Memory B cell (primary cell): Measurements from ENCODE around the gene TMEM215.
"Not testable (repeated sequence)": the region's sequence is repeated elsewhere in the genome, so short reads cannot be mapped to it uniquely, and the experiment has no call there.

Experiments used
- ATAC-seq: fragments of 150-1000 bp; cut with Tn5 transposase; 2 replicates; pipeline ENCODE4 v1.10.0; 2021; ENCODE audit warnings: low read depth, mild to moderate bottlenecking, moderate library complexity
- DNase-seq, 2 donors: peaks; one replicate each; pipeline ENCODE4 v3.0.0; 2022; ENCODE audit warnings: low spot score in 2 of 2
- H3K27ac Mint-ChIP-seq: one replicate; pipeline ENCODE4 v1.8.0; 2022; ENCODE audit warnings: mild to moderate bottlenecking, moderate library complexity, mixed read lengths
- H3K27me3 Mint-ChIP-seq: one replicate; pipeline ENCODE4 v1.8.0; 2022; ENCODE audit warnings: mixed read lengths
- H3K36me3 Mint-ChIP-seq: one replicate; pipeline ENCODE4 v1.8.0; 2022; ENCODE audit warnings: mild to moderate bottlenecking, mixed read lengths
- H3K4me1 Mint-ChIP-seq: one replicate; pipeline ENCODE4 v1.8.0; 2022; ENCODE audit warnings: mixed read lengths
- H3K4me3 Mint-ChIP-seq: one replicate; pipeline ENCODE4 v1.8.0; 2022; ENCODE audit warnings: mild to moderate bottlenecking, moderate library complexity, mixed read lengths
- H3K9me3 Mint-ChIP-seq: one replicate; pipeline ENCODE4 v1.8.0; 2022; ENCODE audit warnings: mixed read lengths

TMEM215 gene, protein sequence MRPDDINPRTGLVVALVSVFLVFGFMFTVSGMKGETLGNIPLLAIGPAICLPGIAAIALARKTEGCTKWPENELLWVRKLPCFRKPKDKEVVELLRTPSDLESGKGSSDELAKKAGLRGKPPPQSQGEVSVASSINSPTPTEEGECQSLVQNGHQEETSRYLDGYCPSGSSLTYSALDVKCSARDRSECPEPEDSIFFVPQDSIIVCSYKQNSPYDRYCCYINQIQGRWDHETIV

DNA sequence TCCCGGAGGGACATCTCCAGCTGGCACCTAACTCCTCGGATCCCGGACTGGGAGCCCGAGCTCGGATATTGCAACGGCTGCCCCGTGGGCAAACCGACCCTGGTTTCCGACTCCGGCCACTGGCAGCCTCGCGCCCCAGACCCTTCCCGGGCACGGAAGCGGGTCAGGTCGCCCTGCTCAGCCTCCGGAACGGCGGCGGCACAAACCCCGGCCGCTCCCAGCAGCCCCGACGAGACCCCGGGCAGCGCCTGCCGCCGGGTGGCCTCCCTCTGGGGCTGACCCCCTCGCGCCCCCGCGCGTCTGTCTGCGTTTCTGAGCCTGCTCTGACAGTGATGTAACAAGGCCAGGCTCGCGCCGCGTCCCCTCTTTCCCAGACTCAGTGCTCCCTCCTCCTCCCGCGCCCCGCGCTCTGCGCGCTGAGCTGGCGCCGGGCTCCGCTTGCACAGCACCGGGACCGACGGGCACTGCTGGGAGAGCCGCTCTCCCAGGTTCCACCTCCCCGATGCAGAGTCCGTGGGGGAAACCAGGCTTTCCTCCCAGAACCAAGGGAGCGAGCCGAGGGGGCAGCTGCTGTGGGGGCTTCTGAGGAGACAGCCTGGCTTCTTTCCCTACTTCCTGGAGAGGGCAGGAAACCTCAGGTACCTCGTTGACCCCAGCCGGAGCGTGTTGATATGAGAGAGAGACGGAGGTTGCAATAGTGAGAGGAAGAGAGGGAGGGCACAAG lies at the start of gene TMEM215:
Gene TMEM215 (plus strand): TSS at position 373 of the 724 bp plus-strand sequence. CDS start 644 bp downstream, outside the sequence.
- no peak for ATAC-seq

DNA sequence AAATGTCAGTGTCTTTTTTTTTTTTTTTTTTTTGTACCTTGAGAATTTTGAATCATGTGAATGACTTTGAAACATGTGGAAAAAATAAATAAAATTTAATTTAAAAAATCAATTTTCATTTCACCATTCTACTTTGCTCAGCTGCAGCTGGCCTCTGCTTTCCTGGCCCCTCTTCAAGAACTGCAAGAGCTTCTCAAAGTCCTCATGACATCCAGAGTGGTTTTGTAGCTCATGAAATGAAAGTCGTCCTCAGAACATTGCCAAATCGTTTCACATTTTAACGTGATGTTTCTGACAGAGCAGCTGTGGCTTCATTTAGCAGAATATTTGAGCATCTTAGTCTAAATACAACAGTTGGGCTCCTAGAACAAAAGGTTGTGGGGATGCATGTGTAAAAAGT lies 47.9 kb upstream of the TMEM215 start:
- peaks cover 2% of the 10 kb centered on the region for H3K27me3 Mint-ChIP-seq
- H3K9me3 Mint-ChIP-seq, result no peaks in the 10 kb centered on the region
- H3K4me1 Mint-ChIP-seq, result no peaks in the 10 kb centered on the region
- H3K27ac Mint-ChIP-seq, result no peak overlapping the region
- no peak for DNase-seq
- no peak for ATAC-seq
- H3K36me3 Mint-ChIP-seq, result no peaks in the 10 kb centered on the region
- H3K4me3 Mint-ChIP-seq, result no peak overlapping the region

More for the DNA sequence above, at the start of gene TMEM215:
- Mint-ChIP-seq H3K36me3 (no peaks in the 10 kb centered on the region), H3K27me3 (peaks cover 24% of the 10 kb centered on the region), H3K4me3 (no peak within 1 kb of the TSS), H3K27ac (no peak within 1 kb of the TSS), H3K9me3 (no peaks in the 10 kb centered on the region), H3K4me1 (peaks cover 3% of the 10 kb centered on the region)
- DNase-seq, result no peak

DNA sequence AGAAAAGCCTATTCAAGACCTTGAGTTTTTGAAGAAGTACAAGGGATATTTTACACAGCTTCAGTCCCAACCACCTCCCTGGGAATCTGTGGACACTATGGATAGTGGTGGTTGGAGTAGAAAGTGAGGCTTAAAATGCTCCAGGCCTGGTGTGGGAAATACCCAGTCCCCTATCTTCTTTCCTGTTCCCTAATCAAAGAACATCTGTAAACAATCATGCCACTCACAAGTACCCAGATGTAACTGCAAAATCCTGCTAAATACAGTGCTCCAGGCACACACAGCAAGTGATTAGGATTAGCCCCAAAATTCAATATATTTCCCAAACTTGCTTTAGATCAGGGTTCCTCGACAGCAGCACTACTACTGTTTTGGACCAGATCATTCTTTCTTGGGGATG lies 46.0 kb upstream of the TMEM215 start:
- no peak for DNase-seq
- Mint-ChIP-seq H3K27me3 (peaks cover 2% of the 10 kb centered on the region), H3K27ac (no peak overlapping the region), H3K4me3 (no peak overlapping the region), H3K4me1 (no peaks in the 10 kb centered on the region), H3K9me3 (no peaks in the 10 kb centered on the region), H3K36me3 (no peaks in the 10 kb centered on the region)
- no peak for ATAC-seq

DNA sequence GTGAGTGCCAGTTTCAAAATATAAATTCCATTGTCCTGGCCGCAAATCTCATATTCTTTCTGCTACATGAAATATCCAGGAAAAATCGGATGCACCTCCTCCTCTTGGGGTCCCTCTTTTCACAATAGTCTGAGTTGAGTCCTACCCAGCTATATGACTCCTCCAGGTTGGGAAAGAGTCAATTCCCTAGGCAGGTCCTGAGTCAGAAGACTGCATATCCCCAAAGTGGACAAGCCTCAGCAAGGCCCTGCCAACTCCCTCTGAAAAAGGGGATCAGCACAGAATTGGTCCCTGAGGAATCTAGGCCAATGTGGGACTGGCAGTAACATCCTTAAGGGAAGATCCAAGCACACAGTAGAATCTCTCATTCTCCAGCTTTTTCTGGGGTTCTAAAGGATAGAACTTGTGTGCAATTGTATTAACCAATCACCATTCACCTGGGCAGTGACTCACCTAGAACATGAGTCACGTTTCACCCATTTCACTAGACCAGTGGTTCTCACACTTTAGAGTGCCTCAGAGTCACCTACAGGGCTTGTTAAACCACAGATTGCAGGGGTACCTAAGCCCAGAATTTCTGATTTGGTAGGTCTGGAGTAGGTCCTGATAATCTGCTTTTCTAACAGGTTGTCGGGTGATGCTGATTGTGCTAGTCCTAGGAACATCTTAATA lies 44.7 kb upstream of the TMEM215 start:
- H3K4me1 Mint-ChIP-seq, result no peaks in the 10 kb centered on the region
- no peak overlapping the region for H3K4me3 Mint-ChIP-seq
- H3K36me3 Mint-ChIP-seq, result no peaks in the 10 kb centered on the region
- ATAC-seq (no peak), DNase-seq (no peak)
- no peak overlapping the region for H3K27ac Mint-ChIP-seq
- H3K9me3 Mint-ChIP-seq, result peaks cover 7% of the 10 kb centered on the region
- peaks cover 2% of the 10 kb centered on the region for H3K27me3 Mint-ChIP-seq

DNA sequence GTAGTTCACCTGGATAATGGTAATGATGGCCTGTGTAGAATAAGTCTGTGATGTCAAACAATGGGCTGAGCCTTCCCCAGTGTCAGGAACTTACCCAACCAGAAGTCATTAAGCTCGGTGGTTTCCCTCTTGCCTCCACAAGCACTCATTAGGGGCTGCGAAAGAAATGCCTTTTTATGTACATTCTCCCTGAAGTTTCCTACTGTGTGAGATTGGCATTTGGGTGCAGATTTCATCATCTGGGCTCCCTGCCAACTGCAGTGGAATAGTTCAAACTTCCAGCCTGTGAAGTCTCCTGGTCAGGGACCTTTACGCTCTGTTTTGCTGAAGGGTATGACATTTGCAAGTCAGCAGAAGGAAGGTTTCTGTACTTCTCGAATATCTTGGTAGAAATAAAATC lies 41.6 kb upstream of the TMEM215 start:
- DNase-seq (no peak), ATAC-seq (no peak)
- H3K36me3 Mint-ChIP-seq, result no peaks in the 10 kb centered on the region
- H3K4me1 Mint-ChIP-seq, result no peaks in the 10 kb centered on the region
- no peak overlapping the region for H3K4me3 Mint-ChIP-seq
- H3K9me3 Mint-ChIP-seq, result peaks cover 10% of the 10 kb centered on the region
- no peaks in the 10 kb centered on the region for H3K27me3 Mint-ChIP-seq
- H3K27ac Mint-ChIP-seq, result no peak overlapping the region

DNA sequence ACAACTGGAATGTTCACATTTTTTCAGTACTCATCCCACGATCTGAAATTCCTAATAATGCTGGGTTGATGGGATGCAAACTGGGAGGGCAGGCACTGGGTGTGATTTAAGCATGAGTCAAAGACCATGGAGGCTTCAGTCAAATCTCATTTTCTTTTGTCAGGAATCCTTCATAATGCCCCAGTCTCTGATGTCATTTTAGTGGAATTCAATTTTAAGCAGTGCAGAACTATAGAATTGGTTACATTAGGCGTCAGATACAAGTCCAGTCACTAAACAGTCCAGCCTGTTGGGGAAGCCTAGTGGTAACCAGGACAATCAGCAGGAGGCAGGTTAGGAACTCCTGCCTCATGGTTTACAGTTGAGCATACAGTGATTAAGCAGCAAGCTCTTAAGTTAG lies 41.0 kb upstream of the TMEM215 start:
- Mint-ChIP-seq H3K4me3 (no peak overlapping the region), H3K27me3 (no peaks in the 10 kb centered on the region), H3K36me3 (no peaks in the 10 kb centered on the region), H3K9me3 (peaks cover 10% of the 10 kb centered on the region), H3K4me1 (no peaks in the 10 kb centered on the region), H3K27ac (no peak overlapping the region)
- ATAC-seq (no peak), DNase-seq (no peak)

DNA sequence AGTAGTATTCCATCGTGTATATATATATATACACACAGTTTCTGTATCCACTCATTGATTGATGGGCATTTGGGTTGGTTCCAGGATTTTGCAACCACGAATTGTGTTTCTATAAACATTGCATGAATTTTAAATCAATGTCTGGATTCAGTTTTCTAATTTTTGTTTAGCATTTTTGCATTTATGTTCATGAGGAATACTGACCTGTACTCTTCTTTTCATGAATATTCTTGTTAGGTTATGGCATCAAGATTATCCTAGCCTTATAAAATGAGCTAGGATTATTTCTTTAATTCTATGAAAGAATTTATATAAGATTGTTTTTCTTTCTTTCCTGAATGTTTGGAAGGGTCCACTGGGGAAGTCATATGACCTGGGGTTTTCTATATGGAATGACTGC lies 35.3 kb upstream of the TMEM215 start:
- Mint-ChIP-seq H3K27me3 (peaks cover 2% of the 10 kb centered on the region), H3K36me3 (no peaks in the 10 kb centered on the region), H3K27ac (no peak overlapping the region), H3K4me3 (no peak overlapping the region), H3K4me1 (no peaks in the 10 kb centered on the region), H3K9me3 (peaks cover 10% of the 10 kb centered on the region)
- no peak for DNase-seq
- ATAC-seq, result no peak

DNA sequence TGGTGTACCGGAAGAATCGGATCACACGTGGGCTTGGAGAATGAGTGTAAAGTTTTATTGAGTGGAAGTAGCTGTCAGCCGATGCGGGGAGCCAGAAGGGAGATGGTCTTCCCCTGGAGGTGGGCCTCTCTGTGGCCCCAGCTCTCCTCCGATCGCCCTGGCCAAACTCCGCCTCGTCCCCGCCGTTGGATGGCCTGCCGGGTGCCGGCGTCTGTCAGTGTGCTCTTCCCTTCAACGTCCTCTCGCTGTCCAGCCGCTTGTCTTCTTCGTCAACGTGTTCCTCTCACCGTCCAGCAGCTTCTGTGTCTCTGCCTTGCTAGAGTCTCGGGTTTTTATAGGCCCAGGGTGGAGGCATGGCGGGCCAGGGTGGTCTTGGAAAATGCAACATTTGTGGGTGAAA lies 27.6 kb upstream of the TMEM215 start:
- Mint-ChIP-seq H3K4me3 (no peak overlapping the region), H3K4me1 (no peaks in the 10 kb centered on the region), H3K27me3 (peaks cover 3% of the 10 kb centered on the region), H3K27ac (no peak overlapping the region), H3K9me3 (peaks cover 4% of the 10 kb centered on the region), H3K36me3 (no peaks in the 10 kb centered on the region)
- DNase-seq (no peak), ATAC-seq (no peak)

DNA sequence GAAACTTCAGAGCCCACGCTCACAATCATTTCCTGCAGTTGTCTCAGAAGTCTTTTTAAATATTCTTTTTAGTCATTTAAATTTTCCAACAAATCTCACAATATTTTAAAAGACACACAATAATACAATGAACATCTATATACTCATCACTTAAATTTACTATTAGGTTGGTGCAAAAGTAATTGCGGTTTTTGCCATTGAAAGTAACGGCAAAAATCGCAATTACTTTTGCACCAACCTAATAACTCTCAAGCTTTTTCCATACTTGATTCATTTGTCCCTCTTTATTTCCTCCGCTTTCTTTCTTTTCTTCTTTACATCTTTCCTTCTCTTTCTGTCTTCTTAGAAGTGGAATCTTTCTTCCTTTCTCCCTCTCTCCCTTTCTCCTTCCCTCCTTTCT lies 19.2 kb upstream of the TMEM215 start:
- Mint-ChIP-seq H3K4me1 (no peaks in the 10 kb centered on the region), H3K27ac (no peak overlapping the region), H3K4me3 (no peak overlapping the region), H3K9me3 (peaks cover 4% of the 10 kb centered on the region), H3K36me3 (no peaks in the 10 kb centered on the region), H3K27me3 (peaks cover 7% of the 10 kb centered on the region)
- DNase-seq (no peak), ATAC-seq (no peak)

DNA sequence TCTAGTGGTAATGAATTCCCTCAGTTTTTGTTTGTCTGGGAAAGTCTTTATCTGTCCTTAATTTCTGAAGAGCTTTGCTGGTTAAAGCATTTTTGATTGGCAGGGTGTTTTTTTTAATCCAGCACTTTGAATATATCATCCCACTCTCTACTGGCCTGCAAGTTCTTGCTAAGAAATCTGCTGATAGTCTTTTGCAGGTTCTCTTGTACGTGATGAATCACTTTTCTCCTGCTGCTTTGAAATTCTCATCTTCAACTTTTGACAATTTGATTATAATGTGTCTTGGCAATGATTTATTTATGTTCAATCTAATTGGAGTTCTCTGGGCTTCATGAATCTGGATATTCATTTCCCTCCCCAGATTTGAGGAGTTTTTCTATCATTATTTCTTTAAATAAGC lies 8.1 kb upstream of the TMEM215 start:
- DNase-seq (no peak), ATAC-seq (no peak)
- peaks cover 5% of the 10 kb centered on the region for H3K27me3 Mint-ChIP-seq
- H3K9me3 Mint-ChIP-seq, result peaks cover 28% of the 10 kb centered on the region
- H3K4me1 Mint-ChIP-seq, result no peaks in the 10 kb centered on the region
- peaks cover 2% of the 10 kb centered on the region for H3K36me3 Mint-ChIP-seq
- H3K27ac Mint-ChIP-seq, result no peak overlapping the region
- H3K4me3 Mint-ChIP-seq, result no peak overlapping the region

DNA sequence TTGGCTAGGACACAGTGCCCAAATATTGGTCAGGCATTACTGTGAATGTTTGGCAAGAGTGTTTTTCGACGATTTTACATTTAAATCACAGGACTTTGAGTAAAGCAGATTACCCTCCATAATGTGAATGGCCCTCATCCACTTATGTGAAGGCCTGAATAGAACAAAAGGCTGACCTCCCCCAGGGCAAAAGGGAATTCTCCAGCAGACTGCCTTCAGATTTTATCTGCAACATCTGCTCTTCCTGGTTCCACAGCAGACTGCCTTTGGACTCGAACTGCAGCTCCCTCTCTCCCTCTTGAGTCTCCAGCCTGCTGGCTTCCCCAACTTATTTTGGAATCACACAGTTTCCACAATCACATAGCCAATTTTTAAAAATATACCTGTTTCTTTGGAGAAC lies 7.1 kb upstream of the TMEM215 start:
- Mint-ChIP-seq H3K36me3 (peaks cover 2% of the 10 kb centered on the region), H3K9me3 (peaks cover 28% of the 10 kb centered on the region), H3K27ac (no peak overlapping the region), H3K27me3 (peaks cover 10% of the 10 kb centered on the region), H3K4me3 (no peak overlapping the region), H3K4me1 (no peaks in the 10 kb centered on the region)
- DNase-seq (no peak), ATAC-seq (no peak)

DNA sequence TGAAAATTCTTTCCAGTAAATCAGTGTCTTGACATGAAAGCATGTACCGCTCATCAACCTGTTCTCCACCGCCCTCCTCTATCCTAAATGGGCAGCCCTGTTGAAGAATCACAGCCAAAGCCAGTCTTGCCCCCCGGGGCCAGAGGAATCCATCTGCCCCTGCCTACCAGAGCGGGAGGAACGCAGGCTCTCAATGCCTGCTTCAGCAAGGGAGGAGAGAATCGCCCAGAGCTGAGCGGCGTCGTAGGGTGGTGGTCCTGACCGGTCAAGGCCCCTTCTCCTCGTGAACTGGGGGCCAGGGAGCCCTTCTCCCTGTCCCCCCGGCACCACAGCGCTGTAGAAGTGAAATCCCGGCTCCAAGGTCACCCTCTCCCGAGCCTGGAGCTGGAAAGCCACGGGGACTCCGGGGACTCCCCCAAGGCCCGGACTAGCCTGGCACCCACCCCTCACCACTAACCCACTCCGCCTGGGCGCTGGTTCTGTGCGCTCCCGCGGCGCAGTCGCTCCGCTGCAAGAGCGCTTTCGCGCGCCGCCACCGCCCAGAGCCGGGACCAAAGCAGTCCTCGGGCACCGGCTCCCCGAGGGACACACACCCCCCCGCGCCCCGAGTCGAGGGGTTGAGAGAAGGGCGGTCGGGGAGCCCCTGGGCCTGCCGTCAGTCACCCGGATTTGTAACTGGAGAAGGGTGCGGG lies 718 bp upstream of the TMEM215 start:
- peaks cover 3% of the 10 kb centered on the region for H3K4me1 Mint-ChIP-seq
- no peak overlapping the region for H3K4me3 Mint-ChIP-seq
- peaks cover 24% of the 10 kb centered on the region for H3K27me3 Mint-ChIP-seq
- DNase-seq (no peak), ATAC-seq (no peak)
- no peaks in the 10 kb centered on the region for H3K36me3 Mint-ChIP-seq
- H3K27ac Mint-ChIP-seq, result no peak overlapping the region
- no peaks in the 10 kb centered on the region for H3K9me3 Mint-ChIP-seq

DNA sequence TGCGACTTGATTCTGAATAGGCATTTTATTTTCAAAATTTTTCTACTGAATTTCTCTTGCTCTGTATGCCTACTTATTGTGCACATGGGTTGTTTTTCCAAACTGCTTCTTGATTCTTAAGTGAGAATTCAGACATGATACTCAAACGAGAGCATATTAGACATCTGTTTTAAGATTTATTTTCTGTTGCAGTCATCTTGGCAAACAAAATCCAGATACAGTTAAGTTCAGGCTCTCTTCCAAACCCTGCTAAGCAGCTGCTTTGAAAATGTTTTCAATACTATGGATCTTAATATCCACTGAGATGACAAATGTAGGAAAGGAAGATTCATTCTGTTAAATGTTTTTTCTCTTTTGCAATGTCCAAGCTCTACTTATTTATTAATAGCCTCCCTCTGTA lies 4.5 kb downstream of the TMEM215 start:
- Mint-ChIP-seq H3K27ac (no peak overlapping the region), H3K4me1 (peaks cover 3% of the 10 kb centered on the region), H3K27me3 (peaks cover 17% of the 10 kb centered on the region), H3K4me3 (no peak overlapping the region), H3K36me3 (no peaks in the 10 kb centered on the region), H3K9me3 (no peaks in the 10 kb centered on the region)
- no peak for DNase-seq
- ATAC-seq, result no peak

DNA sequence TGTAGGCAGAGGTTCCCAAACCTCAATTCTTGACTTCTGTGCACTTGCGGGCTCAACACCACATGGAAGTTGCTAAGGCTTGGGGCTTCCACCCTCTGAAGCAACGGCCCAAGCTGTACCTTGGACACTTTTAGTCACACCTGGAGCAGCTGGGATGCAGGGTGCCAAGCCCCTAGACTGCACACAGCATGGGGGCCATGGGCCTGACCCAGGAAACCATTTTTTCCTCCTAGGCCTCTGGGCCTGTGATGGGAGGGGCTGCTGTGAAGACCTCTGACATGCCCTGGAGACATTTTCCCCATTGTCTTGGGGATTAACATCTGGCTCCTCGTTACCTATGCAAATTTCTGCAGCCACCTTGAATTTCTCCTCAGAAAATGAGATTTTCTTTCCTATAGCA lies 12.7 kb downstream of the TMEM215 start:
- H3K27ac Mint-ChIP-seq, DNase-seq, H3K36me3 Mint-ChIP-seq, H3K4me1 Mint-ChIP-seq, ATAC-seq, H3K4me3 Mint-ChIP-seq, H3K27me3 Mint-ChIP-seq: not testable (repeated sequence)
- peaks cover 11% of the 10 kb centered on the region for H3K9me3 Mint-ChIP-seq
